ENCODE measurements around the gene PLK1.

DNA sequence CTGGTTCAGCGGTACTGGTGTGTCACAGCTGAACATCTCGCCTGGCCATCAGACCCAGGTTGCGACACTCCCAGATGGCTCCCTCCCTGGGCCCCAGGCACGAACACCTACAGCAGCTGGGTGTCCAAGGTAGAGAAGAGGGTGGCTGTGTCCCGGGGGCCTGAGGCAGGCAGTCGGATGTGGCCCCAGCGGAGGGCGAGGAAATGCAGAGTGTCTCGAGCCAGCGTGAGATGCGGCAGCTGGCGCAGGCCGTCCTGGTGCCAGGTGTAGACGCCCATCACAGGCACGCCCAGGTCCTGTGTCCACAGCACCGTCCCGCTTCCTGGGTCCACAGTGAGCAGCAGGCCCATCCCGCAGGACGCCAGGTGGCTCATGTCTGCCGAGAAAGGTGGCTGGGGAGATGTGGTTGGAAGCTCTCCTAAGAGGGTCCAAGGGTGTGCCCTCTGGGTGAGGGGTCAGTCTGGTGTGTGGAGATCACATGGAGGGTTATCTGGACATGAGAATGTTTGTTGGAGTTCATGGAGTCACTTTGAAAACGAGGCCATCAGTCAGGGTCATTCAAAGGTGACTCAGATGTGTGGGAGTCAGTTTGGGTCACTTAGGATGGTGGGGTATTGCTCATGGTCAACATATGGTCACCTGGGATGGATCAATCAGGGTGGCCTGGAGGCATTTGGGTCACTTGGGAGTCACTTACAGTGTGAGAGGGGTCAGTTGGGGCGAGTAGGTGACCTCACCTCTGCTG, 26.3 kb downstream of the PLK1 start:
- TF ChIP-seq CEBPB (IDR thresholded peaks at IDR 0.05; ENCODE audit: borderline replicate concordance, low read depth, low read length) (peak; percentile 96), POLR2A (IDR thresholded peaks at IDR 0.05; ENCODE audit: insufficient read depth in 1 of 2, low read depth in 2 of 2, low read length in 2 of 2) (no peak), ETV5 (CRISPR knock-in tag; IDR thresholded peaks at IDR 0.05; ENCODE audit: borderline replicate concordance) (no peak), SMARCC2 (IDR thresholded peaks at IDR 0.05) (no peak), GABPB1 (CRISPR knock-in tag; IDR thresholded peaks at IDR 0.05) (no peak; the same call in 1 of the 2 replicates), TCF7L2 (IDR thresholded peaks at IDR 0.05; ENCODE audit: low read depth, low read length) (no peak)
- TF ChIP-seq, protein P1, sequence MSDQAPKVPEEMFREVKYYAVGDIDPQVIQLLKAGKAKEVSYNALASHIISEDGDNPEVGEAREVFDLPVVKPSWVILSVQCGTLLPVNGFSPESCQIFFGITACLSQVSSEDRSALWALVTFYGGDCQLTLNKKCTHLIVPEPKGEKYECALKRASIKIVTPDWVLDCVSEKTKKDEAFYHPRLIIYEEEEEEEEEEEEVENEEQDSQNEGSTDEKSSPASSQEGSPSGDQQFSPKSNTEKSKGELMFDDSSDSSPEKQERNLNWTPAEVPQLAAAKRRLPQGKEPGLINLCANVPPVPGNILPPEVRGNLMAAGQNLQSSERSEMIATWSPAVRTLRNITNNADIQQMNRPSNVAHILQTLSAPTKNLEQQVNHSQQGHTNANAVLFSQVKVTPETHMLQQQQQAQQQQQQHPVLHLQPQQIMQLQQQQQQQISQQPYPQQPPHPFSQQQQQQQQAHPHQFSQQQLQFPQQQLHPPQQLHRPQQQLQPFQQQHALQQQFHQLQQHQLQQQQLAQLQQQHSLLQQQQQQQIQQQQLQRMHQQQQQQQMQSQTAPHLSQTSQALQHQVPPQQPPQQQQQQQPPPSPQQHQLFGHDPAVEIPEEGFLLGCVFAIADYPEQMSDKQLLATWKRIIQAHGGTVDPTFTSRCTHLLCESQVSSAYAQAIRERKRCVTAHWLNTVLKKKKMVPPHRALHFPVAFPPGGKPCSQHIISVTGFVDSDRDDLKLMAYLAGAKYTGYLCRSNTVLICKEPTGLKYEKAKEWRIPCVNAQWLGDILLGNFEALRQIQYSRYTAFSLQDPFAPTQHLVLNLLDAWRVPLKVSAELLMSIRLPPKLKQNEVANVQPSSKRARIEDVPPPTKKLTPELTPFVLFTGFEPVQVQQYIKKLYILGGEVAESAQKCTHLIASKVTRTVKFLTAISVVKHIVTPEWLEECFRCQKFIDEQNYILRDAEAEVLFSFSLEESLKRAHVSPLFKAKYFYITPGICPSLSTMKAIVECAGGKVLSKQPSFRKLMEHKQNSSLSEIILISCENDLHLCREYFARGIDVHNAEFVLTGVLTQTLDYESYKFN (CRISPR knock-in tag; conservative IDR thresholded peaks at IDR 0.05): peak; percentile 62; the same call in 1 of the 2 replicates
- TF ChIP-seq, protein P2, sequence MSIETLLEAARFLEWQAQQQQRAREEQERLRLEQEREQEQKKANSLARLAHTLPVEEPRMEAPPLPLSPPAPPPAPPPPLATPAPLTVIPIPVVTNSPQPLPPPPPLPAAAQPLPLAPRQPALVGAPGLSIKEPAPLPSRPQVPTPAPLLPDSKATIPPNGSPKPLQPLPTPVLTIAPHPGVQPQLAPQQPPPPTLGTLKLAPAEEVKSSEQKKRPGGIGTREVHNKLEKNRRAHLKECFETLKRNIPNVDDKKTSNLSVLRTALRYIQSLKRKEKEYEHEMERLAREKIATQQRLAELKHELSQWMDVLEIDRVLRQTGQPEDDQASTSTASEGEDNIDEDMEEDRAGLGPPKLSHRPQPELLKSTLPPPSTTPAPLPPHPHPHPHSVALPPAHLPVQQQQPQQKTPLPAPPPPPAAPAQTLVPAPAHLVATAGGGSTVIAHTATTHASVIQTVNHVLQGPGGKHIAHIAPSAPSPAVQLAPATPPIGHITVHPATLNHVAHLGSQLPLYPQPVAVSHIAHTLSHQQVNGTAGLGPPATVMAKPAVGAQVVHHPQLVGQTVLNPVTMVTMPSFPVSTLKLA (IDR thresholded peaks at IDR 0.05): no peak

Data from HepG2 (cell line).